Measurements from ENCODE around the gene SPTBN1. TPM values are rescaled to one million over a fixed set of nuclear protein-coding genes. Genes with fewer than 3 reads are reported as not detected.

Gene SPTBN1
- total RNA-seq, 2 experiments from 2014 or later, result 132 to 183 TPM

DNA sequence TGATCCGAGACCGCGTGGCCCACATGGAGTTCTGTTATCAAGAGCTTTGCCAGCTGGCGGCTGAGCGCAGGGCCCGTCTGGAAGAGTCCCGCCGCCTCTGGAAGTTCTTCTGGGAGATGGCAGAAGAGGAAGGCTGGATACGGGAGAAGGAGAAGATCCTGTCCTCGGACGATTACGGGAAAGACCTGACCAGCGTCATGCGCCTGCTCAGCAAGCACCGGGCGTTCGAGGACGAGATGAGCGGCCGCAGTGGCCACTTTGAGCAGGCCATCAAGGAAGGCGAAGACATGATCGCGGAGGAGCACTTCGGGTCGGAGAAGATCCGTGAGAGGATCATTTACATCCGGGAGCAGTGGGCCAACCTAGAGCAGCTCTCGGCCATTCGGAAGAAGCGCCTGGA, 172.8 kb downstream of the SPTBN1 start:
- POLR2A ChIA-PET, result interaction anchor here (0.8 to 1.3 kb wide), 6 partner anchors 10 to 75 kb away, joined by 3 to 6 read pairs (median 4); no protein-coding TSS in a partner anchor
- no peak overlapping the region for H2AFZ ChIP-seq (ENCODE audit: low read length)

DNA sequence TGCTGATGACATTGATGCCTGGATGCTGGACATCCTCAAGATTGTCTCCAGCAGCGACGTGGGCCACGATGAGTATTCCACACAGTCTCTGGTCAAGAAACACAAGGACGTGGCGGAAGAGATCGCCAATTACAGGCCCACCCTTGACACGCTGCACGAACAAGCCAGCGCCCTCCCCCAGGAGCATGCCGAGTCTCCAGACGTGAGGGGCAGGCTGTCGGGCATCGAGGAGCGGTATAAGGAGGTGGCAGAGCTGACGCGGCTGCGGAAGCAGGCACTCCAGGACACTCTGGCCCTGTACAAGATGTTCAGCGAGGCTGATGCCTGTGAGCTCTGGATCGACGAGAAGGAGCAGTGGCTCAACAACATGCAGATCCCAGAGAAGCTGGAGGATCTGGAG, 173.3 kb downstream of the SPTBN1 start:
- H4K20me1 ChIP-seq (ENCODE audit: insufficient read depth, low read length), result no peaks in the 10 kb centered on the region
- H3K9me2 ChIP-seq (ENCODE audit: insufficient read depth, low read length), result no peaks in the 10 kb centered on the region
- POLR2A ChIA-PET, result interaction anchor here (1.3 to 2.3 kb wide), 2 partner anchors 11 to 70 kb away, joined by 4 to 9 read pairs; no protein-coding TSS in a partner anchor

More for the DNA sequence above, 172.8 kb downstream of the SPTBN1 start:
- Histone ChIP-seq H3K36me3 (ENCODE audit: insufficient read depth, low read length) (peaks cover 90% of the 10 kb centered on the region), H3K9me2 (ENCODE audit: insufficient read depth, low read length) (no peaks in the 10 kb centered on the region), H3K4me1 (ENCODE audit: insufficient read depth, low read length, poor library complexity, severe bottlenecking) (peaks cover 68% of the 10 kb centered on the region), H4K20me1 (ENCODE audit: insufficient read depth, low read length) (no peaks in the 10 kb centered on the region), H3K9me3 (ENCODE audit: low read length) (no peaks in the 10 kb centered on the region), H3K4me2 (ENCODE audit: low read length) (peak overlapping the region; percentile 50), H3K79me2 (ENCODE audit: insufficient read depth, low read depth, low read length) (no peaks in the 10 kb centered on the region; the same call in 1 of the 2 replicates), H3K27ac (ENCODE audit: low read depth, low read length, poor library complexity, severe bottlenecking) (peak overlapping the region; percentile 78), H3K4me3 (ENCODE audit: low read depth, low read length, poor library complexity, severe bottlenecking) (no peak overlapping the region)
- DNase-seq (ENCODE audit: low spot score), result no peak
- intact Hi-C loops (cut with micrococcal nuclease; ENCODE audit: unreplicated experiment), result no loop called here
- CTCF ChIA-PET (ENCODE audit: unreplicated experiment), result interaction anchor here (0.6 to 1.2 kb wide), 2 partner anchors 34 to 47 kb away, joined by 3 to 4 read pairs; no protein-coding TSS in a partner anchor
- TF ChIP-seq, protein P1, sequence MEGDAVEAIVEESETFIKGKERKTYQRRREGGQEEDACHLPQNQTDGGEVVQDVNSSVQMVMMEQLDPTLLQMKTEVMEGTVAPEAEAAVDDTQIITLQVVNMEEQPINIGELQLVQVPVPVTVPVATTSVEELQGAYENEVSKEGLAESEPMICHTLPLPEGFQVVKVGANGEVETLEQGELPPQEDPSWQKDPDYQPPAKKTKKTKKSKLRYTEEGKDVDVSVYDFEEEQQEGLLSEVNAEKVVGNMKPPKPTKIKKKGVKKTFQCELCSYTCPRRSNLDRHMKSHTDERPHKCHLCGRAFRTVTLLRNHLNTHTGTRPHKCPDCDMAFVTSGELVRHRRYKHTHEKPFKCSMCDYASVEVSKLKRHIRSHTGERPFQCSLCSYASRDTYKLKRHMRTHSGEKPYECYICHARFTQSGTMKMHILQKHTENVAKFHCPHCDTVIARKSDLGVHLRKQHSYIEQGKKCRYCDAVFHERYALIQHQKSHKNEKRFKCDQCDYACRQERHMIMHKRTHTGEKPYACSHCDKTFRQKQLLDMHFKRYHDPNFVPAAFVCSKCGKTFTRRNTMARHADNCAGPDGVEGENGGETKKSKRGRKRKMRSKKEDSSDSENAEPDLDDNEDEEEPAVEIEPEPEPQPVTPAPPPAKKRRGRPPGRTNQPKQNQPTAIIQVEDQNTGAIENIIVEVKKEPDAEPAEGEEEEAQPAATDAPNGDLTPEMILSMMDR (conservative IDR thresholded peaks at IDR 0.05; ENCODE audit: low read length), result no peak
- no peak for TF ChIP-seq EZH2phosphoT487 (IDR thresholded peaks at IDR 0.05; ENCODE audit: borderline replicate concordance, low read depth, low read length)
- BruUV-seq (replicated peaks), result no TSS peak

More for the DNA sequence above, 173.3 kb downstream of the SPTBN1 start:
- no peak for DNase-seq (ENCODE audit: low spot score)
- Histone ChIP-seq H3K79me2 (ENCODE audit: insufficient read depth, low read depth, low read length) (no peaks in the 10 kb centered on the region; the same call in 1 of the 2 replicates), H3K4me1 (ENCODE audit: insufficient read depth, low read length, poor library complexity, severe bottlenecking) (peaks cover 72% of the 10 kb centered on the region), H2AFZ (ENCODE audit: low read length) (no peak overlapping the region), H3K4me2 (ENCODE audit: low read length) (no peak overlapping the region), H3K9me3 (ENCODE audit: low read length) (no peaks in the 10 kb centered on the region), H3K27ac (ENCODE audit: low read depth, low read length, poor library complexity, severe bottlenecking) (peak overlapping the region; percentile 78), H3K4me3 (ENCODE audit: low read depth, low read length, poor library complexity, severe bottlenecking) (no peak overlapping the region), H3K36me3 (ENCODE audit: insufficient read depth, low read length) (peaks cover 86% of the 10 kb centered on the region)
- TSS peak; percentile 77 for BruUV-seq (replicated peaks)
- intact Hi-C loops (cut with micrococcal nuclease; ENCODE audit: unreplicated experiment), result no loop called here
- CTCF ChIA-PET (ENCODE audit: unreplicated experiment), result interaction anchor here (1.2 kb wide), 1 partner anchor 48 kb away, joined by 4 read pairs; no protein-coding TSS in a partner anchor
- TF ChIP-seq, protein P1 (conservative IDR thresholded peaks at IDR 0.05; ENCODE audit: low read length), result no peak
- no peak for TF ChIP-seq EZH2phosphoT487 (IDR thresholded peaks at IDR 0.05; ENCODE audit: borderline replicate concordance, low read depth, low read length)

Measured in OCI-LY7 (cell line).